Ecto neural progenitor cell (in vitro differentiated cells): Measurements from ENCODE around the gene CBFB.
"Not testable (repeated sequence)": the region's sequence is repeated elsewhere in the genome, so short reads cannot be mapped to it uniquely, and the experiment has no call there.

Experiments used
- DNase-seq: peaks from one replicate; pipeline ENCODE4 v3.0.0-alpha.2; 2018; ENCODE audit warnings: low spot score

The CBFB gene

GRCh38 chr16:67028696-67029253, at the start of gene CBFB:
Gene CBFB, plus strand, starts transcription at chr16:67029149. Its CDS starts 259 bp downstream, at chr16:67029408.
- peak; percentile 95 for DNase-seq

DNA sequence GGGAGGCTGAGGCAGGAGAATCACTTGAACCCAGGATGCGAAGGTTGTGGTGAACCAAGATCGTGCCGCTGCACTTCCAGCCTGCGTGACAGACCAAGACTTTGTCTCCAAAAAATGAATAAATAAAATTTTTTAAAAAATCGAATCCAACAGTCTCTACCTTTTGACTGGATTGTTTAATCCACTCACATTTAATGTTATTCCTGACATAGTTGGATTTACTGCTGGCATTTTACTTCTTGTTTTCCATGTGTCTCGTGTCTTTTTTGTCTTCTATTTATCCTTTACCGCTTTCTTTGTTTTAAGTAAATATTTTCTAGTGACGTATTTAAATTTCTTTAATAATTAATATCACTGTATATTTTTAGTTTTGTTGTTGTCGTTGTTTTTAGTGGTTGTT, 45.9 kb upstream of the CBFB start:
- DNase-seq, result no peak

GRCh38 chr16:66984892-66985311, 44.0 kb upstream of the CBFB start:
- no peak for DNase-seq

- DNase-seq, result no peak
These were observed 42.4 kb upstream of the CBFB start for GRCh38 chr16:66986559-66986958.

GRCh38 chr16:66988197-66988788, 40.7 kb upstream of the CBFB start, which contains the start of gene CES4A:
Gene CES4A, plus strand, starts transcription at chr16:66988589. Its CDS starts 184 bp downstream, at chr16:66988773.
- DNase-seq, result no peak

DNA sequence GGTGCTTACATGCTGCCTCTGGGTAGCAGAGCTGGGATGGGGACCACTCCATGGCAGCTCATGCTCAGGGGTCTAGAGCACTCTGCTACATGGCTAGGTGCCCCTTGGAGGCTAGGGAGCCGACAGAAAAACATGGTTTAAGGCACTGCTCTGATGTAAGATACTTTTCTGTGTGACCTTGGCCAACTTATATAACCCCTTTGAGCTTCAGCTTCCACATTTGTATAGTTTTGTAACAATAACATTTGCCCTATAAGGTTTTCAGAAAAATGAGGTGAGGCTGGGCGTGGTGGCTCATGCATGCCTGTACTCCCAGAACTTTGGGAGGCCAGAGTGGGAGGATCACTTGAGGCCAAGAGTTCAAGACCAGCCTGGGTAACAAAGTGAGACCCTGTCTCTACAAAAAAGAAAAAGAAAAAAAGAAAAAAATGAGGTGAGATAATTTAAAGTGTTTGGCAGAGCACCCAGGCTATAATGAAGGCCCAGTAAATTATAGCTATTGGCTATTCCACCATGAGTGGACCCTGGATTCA, 37.3 kb upstream of the CBFB start:
- no peak for DNase-seq

DNA sequence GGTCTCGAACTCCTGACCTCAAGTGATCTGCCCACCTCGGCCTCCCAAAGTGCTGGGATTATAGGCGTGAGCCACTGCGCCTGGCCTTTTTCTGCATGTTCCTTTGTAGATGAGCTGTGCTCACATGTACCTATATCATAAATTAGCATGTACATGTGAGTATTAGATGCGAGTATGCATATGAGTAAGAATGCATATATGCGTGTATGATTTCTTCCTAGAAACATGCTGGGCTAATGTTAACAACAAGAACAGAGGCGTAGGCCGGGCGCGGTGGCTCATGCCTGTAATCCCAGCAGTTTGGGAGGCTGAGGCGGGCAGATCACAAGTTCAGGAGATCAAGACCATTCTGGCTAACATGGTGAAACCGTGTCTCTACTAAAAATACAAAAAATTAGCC, 35.4 kb upstream of the CBFB start:
- not testable (repeated sequence) for DNase-seq

GRCh38 chr16:66996324-66996982, 32.5 kb upstream of the CBFB start:
- DNase-seq, result no peak

- DNase-seq, result no peak
These were observed 32.0 kb upstream of the CBFB start for GRCh38 chr16:66996983-66997358.

- DNase-seq, result peak; percentile 77
These were observed 28.3 kb upstream of the CBFB start for GRCh38 chr16:67000384-67001351.

- no peak for DNase-seq
These were observed 27.2 kb upstream of the CBFB start for GRCh38 chr16:67001726-67002125.

DNA sequence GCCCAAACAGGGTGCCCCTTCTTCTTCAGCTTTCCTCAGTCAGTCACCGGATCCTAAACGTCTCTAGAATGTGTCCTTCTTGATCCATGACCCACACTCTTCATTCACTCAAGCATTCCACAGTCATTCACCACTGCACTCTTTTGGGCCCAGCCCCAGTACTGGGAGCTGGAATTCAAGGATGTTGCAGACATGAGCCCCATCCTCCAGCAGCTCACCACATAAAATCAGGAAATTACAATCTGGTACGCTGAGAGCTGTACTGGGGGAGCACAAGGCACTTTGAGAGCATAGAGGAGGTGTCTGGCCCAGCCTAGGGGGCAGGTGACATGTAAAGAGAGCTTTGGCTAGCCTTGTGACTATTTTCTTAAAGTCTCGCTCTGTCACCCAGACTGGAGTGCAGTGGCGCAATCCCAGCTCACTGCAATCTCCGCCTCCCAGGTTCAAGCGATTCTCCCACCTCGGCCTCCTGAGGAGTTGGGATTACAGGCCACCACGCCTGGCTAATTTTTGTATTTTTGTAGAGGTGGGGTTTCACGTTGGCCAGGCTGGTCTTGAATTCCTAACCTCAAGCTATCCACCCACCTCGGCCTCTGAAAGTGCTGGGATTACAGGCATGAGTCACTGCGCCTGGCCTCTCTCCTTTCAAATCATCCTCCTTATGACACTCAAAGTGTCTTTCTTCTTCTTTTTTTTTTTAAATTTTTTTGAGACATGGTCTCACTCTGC, 21.9 kb upstream of the CBFB start:
- no peak for DNase-seq

DNA sequence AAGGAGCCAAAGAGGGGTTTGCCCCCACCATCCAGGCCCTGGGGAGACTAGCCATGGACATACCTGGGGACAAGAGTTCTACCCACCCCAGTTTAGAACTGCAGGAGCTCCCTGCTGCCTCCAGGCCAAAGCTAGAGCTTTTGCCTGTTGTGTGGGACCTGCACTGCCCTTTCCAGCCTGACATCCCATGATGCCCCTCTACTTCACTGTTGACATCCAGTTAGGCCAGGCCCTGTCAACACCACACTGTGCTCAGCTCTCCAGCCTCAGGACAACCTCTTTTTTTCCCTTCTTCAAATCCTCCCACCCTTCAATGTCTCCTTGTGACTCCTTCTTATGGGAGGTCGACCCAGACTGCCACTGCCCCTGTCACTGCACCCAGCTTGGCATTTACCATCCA, 19.8 kb upstream of the CBFB start:
- DNase-seq, result no peak

- no peak for DNase-seq
These were observed 17.7 kb upstream of the CBFB start for GRCh38 chr16:67011274-67011673.

DNA sequence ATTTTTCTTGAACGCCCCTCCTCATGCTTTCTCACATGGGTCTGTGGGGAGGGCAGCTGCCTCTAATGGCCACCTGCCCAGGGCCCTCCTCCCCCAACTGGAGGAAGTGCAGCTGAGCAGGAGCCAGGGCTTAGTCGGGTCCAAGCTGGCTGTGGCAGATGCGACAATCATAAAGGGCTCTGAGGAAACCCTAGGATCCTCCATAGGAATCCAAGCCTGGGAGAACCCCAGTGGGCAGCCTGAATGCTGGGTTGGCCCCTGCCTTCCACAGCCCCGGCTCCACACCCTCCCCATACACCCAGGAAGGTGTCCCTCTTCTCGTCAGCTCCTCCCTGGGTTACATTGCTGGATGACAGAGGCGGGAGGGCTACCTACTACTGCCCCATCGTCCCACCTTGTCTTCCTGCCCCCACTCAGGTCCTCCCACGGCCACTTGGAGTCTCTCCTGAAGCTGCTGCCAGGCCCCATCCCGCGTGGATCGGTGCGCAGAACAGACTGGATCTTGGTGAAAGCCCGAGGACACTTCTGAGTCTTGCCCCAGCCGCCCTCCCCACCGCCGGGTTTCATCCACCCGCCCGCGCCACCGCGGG, 15.6 kb upstream of the CBFB start:
- no peak for DNase-seq

DNA sequence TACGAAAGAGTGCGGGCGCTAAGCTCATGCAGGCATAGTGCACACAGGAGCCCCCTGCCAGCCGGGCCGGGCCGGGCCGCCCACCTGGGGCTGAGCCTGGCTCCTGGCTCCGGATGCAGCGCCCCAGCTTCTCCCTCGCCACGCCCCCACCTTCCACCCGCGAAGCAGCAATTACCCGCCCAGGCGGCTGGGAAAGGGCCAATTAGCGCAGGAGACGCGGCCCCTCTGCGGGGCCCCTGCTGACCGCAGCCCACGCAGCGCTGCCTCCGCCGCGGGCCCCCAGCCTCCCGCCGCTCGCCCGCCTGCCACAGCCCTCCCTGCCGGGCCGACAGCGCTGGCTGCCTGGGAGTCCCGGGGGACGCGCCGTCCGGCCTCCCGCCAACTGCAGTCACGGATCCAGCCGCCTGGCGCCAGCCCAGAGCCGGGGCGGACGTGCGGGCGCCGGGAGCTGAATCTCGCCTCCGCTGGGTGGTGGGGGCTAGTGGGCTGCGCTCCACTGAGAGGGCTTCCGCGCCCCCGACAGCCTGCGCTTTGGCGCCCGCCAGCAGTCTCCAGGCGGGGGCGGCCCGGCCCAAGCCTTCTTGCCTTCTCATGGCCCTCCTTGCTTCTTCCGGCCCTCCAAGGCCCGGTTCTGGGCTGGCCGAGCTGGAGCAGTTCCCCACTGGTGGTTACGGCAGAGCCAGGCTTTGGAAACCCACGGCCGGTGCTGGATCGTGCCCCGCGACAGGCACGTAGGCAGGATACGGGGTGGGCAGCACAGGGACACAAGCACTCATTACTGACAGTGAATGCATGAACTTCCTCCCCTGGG, 14.9 kb upstream of the CBFB start:
- peak; percentile 83 for DNase-seq

DNA sequence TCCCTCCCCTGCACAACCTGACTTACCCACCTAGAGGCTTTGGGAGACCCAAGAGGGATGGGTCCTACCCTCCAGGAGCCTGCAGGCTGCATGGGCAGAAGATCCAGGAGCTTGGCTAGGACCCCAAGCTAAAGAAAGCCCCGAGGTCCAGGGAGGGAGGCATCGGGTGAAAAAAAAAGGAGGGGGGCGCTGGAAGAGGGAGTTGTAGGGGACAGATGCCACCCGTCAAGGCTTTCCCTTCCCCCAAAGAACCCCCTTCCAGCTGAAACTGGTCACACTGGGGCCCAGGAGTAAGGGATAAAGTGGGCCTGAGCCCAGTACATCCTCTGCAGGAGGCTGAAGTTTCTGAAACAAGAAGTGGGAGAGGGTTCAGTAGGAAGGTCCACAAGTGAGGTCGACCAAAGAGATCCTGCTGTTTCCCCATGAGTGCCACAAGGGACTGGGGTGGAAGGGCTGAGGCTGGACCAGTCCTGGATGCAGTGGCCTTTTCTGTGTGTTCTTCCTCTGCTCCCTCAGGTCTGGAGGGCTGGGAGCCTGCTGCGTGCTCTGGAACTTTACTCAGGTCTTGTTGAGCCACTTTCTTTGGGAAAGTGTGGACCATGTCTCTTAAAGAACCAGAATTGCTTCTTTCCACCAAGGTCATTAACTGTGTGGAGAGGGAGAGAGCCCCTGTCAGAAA, 14.2 kb upstream of the CBFB start:
- peak; percentile 39 for DNase-seq

- peak; percentile 34 for DNase-seq
These were observed 13.6 kb upstream of the CBFB start for GRCh38 chr16:67015313-67015731.

DNA sequence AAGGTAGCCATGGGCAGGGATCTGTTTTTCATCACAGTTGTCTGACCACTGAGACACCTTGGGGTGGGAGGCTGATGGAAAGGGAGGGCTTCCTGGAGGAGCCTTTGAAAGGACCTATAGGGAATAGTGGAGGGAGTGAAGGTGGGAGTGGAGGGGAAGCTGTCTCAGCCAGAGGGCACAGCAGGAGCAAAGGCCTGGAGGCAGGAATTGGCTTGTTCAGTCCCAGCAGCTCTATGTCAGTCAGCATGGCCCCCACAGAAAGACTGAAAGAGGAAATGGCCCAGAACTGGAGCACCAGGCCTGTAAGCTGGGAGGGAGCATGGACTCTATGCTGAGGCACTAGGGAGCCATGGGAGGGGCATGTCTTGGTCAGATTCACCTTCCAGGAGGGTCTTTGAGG, 12.8 kb upstream of the CBFB start:
- peak; percentile 30 for DNase-seq
